ENCODE results near the gene CD55.

Gene CD55

DNA sequence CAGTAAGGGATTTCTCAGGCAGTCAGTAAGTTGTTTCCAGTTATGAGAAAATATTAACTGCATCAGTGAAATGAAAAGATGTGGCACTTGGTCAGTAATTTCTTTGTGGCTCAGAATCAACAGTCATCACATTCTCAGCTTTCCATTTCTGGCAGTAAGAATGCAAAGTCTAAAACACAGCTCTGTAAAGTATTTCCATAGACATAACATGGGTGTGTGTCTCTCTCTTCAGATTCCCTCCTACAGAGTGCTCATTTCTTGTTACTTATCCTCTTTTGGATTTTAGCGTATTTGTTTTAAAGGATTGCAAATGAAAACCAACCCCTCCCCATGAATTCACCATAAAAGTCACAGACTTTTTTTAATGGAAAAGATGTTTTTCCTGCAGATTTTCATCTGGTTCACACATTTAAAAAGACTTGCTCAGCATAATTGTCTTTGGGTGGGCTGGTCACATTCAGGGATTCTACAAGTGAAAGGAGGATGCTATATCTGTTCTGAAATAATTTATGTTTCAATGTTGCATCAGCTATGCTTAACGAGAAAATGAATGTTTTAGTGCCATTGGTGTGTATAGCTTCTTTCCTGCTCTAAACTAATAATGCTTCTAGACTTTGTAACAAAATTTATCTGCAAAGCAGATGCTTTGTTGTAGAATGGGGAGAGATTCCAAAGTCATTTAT lies 34.6 kb upstream of the CD55 start:
- TF ChIP-seq TARDBP (IDR thresholded peaks at IDR 0.05) (no peak), CTBP1 (IDR thresholded peaks at IDR 0.05; ENCODE audit: borderline replicate concordance) (no peak), ZNF384 (IDR thresholded peaks at IDR 0.05) (no peak)
- DNase-seq (ENCODE audit: extremely low spot score), result no peak
- ChIA-PET POLR2A (no interaction called here), CTCF (no interaction called here)

DNA sequence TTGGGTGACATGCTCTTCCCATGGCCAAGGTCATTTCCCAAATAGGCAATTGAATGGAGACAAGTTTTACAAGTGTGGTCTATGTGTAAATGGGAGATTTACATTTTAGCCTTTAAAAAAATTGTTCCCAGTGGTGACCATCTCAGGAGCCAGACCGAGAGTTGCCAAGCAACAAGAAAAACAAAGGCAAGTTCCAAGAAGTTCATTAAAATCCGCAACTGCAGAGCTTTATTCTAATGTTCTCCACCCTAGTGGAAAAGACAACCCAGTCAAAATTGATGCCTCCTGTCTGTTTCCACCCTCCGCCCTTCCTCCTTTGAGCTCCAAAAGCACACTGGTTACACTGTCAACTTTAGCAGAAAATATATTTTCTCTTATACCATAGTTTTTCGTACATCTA lies 33.2 kb upstream of the CD55 start:
- DNase-seq (ENCODE audit: extremely low spot score), result no peak
- TF ChIP-seq, protein P1, sequence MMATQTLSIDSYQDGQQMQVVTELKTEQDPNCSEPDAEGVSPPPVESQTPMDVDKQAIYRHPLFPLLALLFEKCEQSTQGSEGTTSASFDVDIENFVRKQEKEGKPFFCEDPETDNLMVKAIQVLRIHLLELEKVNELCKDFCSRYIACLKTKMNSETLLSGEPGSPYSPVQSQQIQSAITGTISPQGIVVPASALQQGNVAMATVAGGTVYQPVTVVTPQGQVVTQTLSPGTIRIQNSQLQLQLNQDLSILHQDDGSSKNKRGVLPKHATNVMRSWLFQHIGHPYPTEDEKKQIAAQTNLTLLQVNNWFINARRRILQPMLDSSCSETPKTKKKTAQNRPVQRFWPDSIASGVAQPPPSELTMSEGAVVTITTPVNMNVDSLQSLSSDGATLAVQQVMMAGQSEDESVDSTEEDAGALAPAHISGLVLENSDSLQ (IDR thresholded peaks at IDR 0.05), result no peak
- no peak for TF ChIP-seq TARDBP (IDR thresholded peaks at IDR 0.05)
- no peak for TF ChIP-seq L3MBTL2 (conservative IDR thresholded peaks at IDR 0.05)
- no peak for TF ChIP-seq BHLHE40 (IDR thresholded peaks at IDR 0.05; ENCODE audit: borderline replicate concordance)
- CTCF ChIA-PET, result no interaction called here
- POLR2A ChIA-PET, result no interaction called here

DNA sequence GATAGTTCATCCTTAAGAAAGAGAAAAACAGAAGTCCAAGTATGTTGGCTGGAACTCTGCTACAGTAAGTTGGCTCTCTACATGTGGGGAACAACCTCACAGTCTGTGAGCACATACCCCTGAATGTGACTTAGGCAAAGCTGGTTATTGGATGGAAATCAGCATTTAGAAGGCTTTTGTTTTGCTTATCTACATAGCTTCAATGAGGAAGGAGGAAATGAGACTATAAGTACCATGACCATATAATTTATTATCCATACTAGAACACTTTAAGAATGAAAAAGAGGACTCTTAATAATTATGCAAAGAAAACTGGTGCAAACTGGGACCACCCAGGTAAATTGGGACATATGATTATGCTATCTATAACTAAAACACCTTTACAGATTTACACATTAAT lies 31.7 kb upstream of the CD55 start:
- ChIA-PET POLR2A (no interaction called here), CTCF (no interaction called here)
- DNase-seq (ENCODE audit: extremely low spot score), result no peak
- TF ChIP-seq, protein P1 (IDR thresholded peaks at IDR 0.05), result no peak
- no peak for TF ChIP-seq SP1 (IDR thresholded peaks at IDR 0.05)
- no peak for TF ChIP-seq FOXA1 (IDR thresholded peaks at IDR 0.05)

DNA sequence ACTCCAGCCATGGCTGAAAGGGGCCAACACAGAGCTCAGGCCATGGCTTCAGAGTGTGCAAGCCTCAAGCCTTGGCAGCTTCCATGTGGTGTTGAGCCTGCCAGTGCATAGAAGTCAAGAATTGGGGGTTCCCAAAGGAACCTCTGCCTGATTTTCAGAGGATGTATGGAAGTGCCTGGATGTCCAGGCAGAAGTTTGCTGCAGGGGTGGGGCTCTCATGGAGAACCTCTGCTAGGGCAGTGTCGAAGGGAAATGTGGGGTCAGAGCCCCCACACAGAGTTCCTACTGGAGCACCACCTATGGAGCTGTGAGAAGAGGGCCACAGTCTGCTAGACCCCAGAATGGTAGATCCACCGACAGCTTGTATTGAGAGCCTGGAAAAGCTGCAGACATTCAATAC lies 29.8 kb upstream of the CD55 start:
- ChIA-PET POLR2A (no interaction called here), CTCF (no interaction called here)
- no peak for TF ChIP-seq TARDBP (IDR thresholded peaks at IDR 0.05)
- TF ChIP-seq BHLHE40 (IDR thresholded peaks at IDR 0.05; ENCODE audit: borderline replicate concordance), result no peak
- no peak for TF ChIP-seq HDGF (IDR thresholded peaks at IDR 0.05; ENCODE audit: borderline replicate concordance)
- no peak for TF ChIP-seq FOXM1 (IDR thresholded peaks at IDR 0.05; ENCODE audit: borderline replicate concordance)
- no peak for TF ChIP-seq LEF1 (IDR thresholded peaks at IDR 0.05; ENCODE audit: borderline replicate concordance)
- TF ChIP-seq NFRKB (IDR thresholded peaks at IDR 0.05), result no peak
- TF ChIP-seq ARNT (IDR thresholded peaks at IDR 0.05), result no peak
- TF ChIP-seq FOXK2 (IDR thresholded peaks at IDR 0.05), result no peak
- TF ChIP-seq ZNF384 (IDR thresholded peaks at IDR 0.05), result no peak
- TF ChIP-seq ELF4 (IDR thresholded peaks at IDR 0.05), result no peak
- TF ChIP-seq FOXA1 (IDR thresholded peaks at IDR 0.05), result no peak
- TF ChIP-seq, protein P1 (IDR thresholded peaks at IDR 0.05), result no peak
- no peak for TF ChIP-seq CTBP1 (IDR thresholded peaks at IDR 0.05; ENCODE audit: borderline replicate concordance)
- no peak for TF ChIP-seq SP1 (IDR thresholded peaks at IDR 0.05)
- no peak for TF ChIP-seq L3MBTL2 (conservative IDR thresholded peaks at IDR 0.05)
- TF ChIP-seq SUZ12 (IDR thresholded peaks at IDR 0.05), result no peak

DNA sequence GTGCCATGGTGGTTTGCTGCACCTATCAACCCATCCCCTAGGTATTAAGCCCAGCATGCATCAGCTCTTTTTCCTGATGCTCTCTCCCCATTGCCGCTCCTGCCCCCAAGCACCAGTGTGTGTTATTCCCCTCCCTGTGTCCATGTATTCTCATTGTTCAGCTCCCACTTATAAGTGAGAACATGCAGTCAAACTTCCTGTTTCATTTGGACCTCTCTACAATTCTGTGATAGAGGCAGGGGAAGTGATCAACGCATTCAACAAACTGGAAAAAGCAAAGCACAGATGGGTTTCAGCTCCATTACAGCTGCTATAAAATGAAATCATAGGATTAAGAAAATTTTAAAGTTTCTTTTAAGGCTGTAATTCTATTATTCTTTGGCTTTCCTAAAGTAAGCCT lies 23.3 kb upstream of the CD55 start:
- POLR2A ChIA-PET, result no interaction called here
- TF ChIP-seq ZNF384 (IDR thresholded peaks at IDR 0.05) (no peak), FOXK2 (IDR thresholded peaks at IDR 0.05) (no peak), LEF1 (IDR thresholded peaks at IDR 0.05; ENCODE audit: borderline replicate concordance) (no peak), FOXA1 (IDR thresholded peaks at IDR 0.05) (no peak), NFRKB (IDR thresholded peaks at IDR 0.05) (no peak), BHLHE40 (IDR thresholded peaks at IDR 0.05; ENCODE audit: borderline replicate concordance) (no peak), L3MBTL2 (conservative IDR thresholded peaks at IDR 0.05) (no peak), CTBP1 (IDR thresholded peaks at IDR 0.05; ENCODE audit: borderline replicate concordance) (no peak)
- TF ChIP-seq, protein P1 (IDR thresholded peaks at IDR 0.05), result no peak
- DNase-seq (ENCODE audit: extremely low spot score), result no peak
- CTCF ChIA-PET, result no interaction called here

More for the DNA sequence above, 29.8 kb upstream of the CD55 start:
- no peak for DNase-seq (ENCODE audit: extremely low spot score)

DNA sequence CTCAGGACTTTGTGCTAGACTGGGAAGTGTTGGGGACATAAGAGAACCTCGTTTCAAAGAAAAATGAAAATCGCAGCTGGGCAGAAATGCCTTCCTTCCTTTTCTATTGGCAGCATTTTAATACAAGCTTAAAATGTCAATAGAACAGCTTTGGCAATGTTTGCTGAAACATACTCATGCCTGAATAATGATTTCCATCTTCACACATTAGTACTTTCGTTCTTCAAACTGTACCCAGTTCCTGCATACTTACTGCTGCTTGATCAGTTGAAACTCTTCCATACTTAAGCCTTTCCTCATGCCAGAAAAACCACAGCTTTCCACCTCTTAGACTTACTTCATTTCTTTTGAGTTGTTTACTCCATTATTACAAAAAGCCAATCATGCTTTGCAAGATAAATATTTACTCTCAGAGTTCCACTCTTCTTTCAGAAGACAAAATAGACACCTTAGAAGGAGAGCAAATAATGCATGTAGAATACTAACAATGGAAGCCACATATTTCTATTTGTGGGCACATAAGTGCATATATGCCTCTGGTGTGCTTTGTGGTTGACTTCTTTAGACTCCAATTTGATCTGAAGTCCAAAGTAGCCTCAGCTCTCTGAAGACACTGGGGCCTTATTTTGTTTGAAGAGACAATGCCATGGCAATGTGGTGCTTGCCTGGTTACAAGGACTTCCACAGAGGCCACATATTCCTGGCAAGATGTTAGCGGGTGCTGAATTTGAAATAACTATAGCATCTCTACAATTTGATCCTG lies 22.7 kb upstream of the CD55 start:
- ChIA-PET CTCF (no interaction called here), POLR2A (no interaction called here)
- TF ChIP-seq FOXK2 (IDR thresholded peaks at IDR 0.05), result no peak
- no peak for TF ChIP-seq FOXA1 (IDR thresholded peaks at IDR 0.05)
- TF ChIP-seq BHLHE40 (IDR thresholded peaks at IDR 0.05; ENCODE audit: borderline replicate concordance), result no peak
- no peak for TF ChIP-seq CTBP1 (IDR thresholded peaks at IDR 0.05; ENCODE audit: borderline replicate concordance)
- no peak for TF ChIP-seq ARNT (IDR thresholded peaks at IDR 0.05)
- no peak for TF ChIP-seq HDGF (IDR thresholded peaks at IDR 0.05; ENCODE audit: borderline replicate concordance)
- TF ChIP-seq FOXM1 (IDR thresholded peaks at IDR 0.05; ENCODE audit: borderline replicate concordance), result no peak
- no peak for TF ChIP-seq LEF1 (IDR thresholded peaks at IDR 0.05; ENCODE audit: borderline replicate concordance)
- TF ChIP-seq, protein P1 (IDR thresholded peaks at IDR 0.05), result no peak
- no peak for TF ChIP-seq TARDBP (IDR thresholded peaks at IDR 0.05)
- TF ChIP-seq L3MBTL2 (conservative IDR thresholded peaks at IDR 0.05), result no peak
- TF ChIP-seq ELF4 (IDR thresholded peaks at IDR 0.05), result no peak
- TF ChIP-seq NFRKB (IDR thresholded peaks at IDR 0.05), result no peak
- no peak for TF ChIP-seq SUZ12 (IDR thresholded peaks at IDR 0.05)
- TF ChIP-seq ZNF384 (IDR thresholded peaks at IDR 0.05), result no peak
- no peak for TF ChIP-seq SP1 (IDR thresholded peaks at IDR 0.05)
- DNase-seq (ENCODE audit: extremely low spot score), result no peak
